SK-N-MC (cell line): ENCODE results near the gene KDM1A.

ENCODE experiments used
- DNase-seq: peaks from one replicate; pipeline ENCODE4 v3.0.0-alpha.2; 2011; ENCODE audit warnings: low read depth, low spot score
- H3K27ac ChIP-seq: fragments of 200-600 bp; sonication (generic); 2 replicates; pipeline ENCODE4 v1.5.1; 2016; ENCODE audit warnings: mixed run types
- H3K36me3 ChIP-seq: fragments of 200-600 bp; sonication (generic); 2 replicates; pipeline ENCODE4 v1.6.1; 2017; ENCODE audit warnings: antibody characterized with exemption, low read length, mixed read lengths; ENCODE audit not compliant: insufficient read depth
- H3K4me3 ChIP-seq: fragments of 200-600 bp; sonication (generic); 2 replicates; pipeline ENCODE4 v1.5.1; 2016
- H3K9ac ChIP-seq: fragments of 200-600 bp; sonication (generic); 2 replicates; pipeline ENCODE4 v1.8.0; 2017; ENCODE audit warnings: mixed run types, mixed read lengths; ENCODE audit not compliant: insufficient read length
- H3K9me3 ChIP-seq: fragments of 200-600 bp; sonication (generic); 2 replicates; pipeline ENCODE4 v1.6.1; 2017; ENCODE audit warnings: low read depth, mild to moderate bottlenecking, antibody characterized with exemption, low read length, moderate library complexity, mixed read lengths
- EZH2 ChIP-seq: fragments of 200-600 bp; sonication (generic); IDR thresholded peaks from one replicate; pipeline ENCODE4 v1.6.1; 2017; ENCODE audit warnings: antibody characterized with exemption
- FOXP2 ChIP-seq: optimal IDR thresholded peaks from 2 replicates; pipeline ENCODE3; 2011; ENCODE audit warnings: mild to moderate bottlenecking, moderate library complexity; ENCODE audit not compliant: insufficient read depth; ENCODE audit errors: extremely low read length, control extremely low read depth
- POLR2AphosphoS5 ChIP-seq: IDR thresholded peaks from 2 replicates; pipeline ENCODE4 v1.6.1; 2012; ENCODE audit warnings: mild to moderate bottlenecking, low read depth, low read length, borderline replicate concordance

Gene KDM1A

GRCh38 chr1:23019094-23019862 is at the start of gene KDM1A:
Gene KDM1A, plus strand, starts transcription at chr1:23019468. Its CDS starts 129 bp downstream, at chr1:23019597.
- H3K27ac ChIP-seq, result peak within 1 kb of the TSS; percentile 81
- TF ChIP-seq FOXP2, result peak; percentile 89
- TF ChIP-seq EZH2, result no peak
- peak; percentile 96 for TF ChIP-seq POLR2AphosphoS5

DNA sequence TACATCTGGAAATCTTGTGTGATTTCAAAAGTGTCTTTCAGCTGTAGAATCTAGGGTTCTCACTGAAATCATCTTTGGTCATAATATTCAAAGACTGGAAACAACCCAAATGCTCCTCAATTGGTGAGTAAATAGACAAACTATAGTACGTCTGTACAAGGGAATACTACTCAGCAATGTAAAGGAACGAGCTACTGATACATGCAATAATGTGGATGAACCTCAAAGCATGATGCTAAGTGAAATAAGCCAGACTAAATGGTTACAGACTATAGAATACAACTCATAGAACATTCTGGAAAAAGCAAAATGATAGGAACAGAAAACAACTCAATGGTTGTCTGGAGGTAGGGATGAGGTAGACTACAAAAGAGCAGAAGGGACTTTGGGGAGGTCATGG is 49.2 kb upstream of the KDM1A start:
- Histone ChIP-seq H3K9ac (no peak overlapping the region), H3K36me3 (no peaks in the 10 kb centered on the region), H3K4me3 (no peak overlapping the region), H3K27ac (no peak overlapping the region), H3K9me3 (no peaks in the 10 kb centered on the region)
- TF ChIP-seq FOXP2 (no peak), POLR2AphosphoS5 (no peak), EZH2 (no peak)
- DNase-seq, result no peak

More at GRCh38 chr1:23019094-23019862, at the start of gene KDM1A:
- Histone ChIP-seq H3K36me3 (peaks cover 29% of the 10 kb centered on the region), H3K4me3 (peak within 1 kb of the TSS; percentile 95), H3K9ac (peak within 1 kb of the TSS; percentile 98), H3K9me3 (no peaks in the 10 kb centered on the region; the same call in 1 of the 2 replicates)
- peak; percentile 73 for DNase-seq

DNA sequence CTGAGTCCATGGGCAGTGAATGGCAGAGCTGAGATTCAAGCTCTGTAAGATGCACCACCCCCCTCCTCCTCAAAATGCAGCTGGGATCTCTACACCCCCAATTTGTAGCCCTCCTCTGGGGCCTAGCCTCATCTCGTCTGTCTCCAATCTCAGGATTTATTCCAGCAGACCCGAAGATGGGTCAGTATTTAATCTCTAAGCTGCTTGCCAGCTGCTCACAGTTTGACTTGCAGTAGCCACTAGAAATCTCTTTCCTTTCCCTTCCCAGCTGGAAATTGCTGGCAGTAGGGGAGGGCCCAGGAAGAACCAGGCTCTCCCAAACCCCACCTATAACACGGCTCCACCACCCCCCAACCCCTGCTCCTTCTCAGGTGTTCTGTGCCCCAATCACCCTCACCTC is 48.1 kb upstream of the KDM1A start:
- no peak overlapping the region for H3K9ac ChIP-seq
- H3K27ac ChIP-seq, result no peak overlapping the region
- DNase-seq, result no peak
- H3K36me3 ChIP-seq, result no peaks in the 10 kb centered on the region
- TF ChIP-seq POLR2AphosphoS5 (no peak), FOXP2 (no peak), EZH2 (no peak)
- no peak overlapping the region for H3K4me3 ChIP-seq
- H3K9me3 ChIP-seq, result no peaks in the 10 kb centered on the region

DNA sequence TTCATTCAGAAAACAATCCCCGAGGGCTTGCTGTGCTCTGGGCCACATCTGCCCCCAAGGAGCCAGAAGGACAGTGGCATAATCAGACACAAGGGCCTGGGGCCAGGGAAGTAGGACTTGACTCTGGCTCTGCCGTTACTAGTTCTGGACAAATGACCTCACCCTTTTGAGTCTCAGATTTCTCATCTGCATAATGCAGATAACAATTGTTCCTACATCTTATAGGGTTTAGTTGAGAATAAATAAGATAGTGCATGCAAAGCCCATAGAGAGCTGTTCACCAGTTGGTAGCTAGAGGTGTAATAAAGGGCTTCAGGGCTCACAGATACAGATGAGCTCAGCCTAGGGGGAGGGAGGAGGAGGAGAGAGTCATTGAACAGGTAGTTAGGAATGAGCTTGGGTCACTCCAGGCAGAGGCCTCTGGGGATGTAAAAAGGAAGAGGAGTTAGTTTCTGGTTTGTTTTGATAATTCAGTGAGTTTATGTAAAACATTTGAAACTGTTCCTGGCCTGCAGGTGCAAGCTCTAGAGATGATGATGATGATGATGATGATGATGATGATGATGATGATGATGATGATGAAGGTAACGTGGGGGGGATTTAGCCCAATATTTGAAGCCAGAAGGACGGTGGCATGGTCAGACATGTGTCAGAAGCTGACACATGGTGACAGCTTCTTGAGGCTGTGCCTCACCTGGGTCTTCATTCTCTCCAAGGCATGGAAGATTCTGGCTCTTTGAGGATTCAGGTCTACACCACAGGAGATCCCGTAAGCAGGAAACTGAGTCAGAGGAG is 47.5 kb upstream of the KDM1A start:
- H3K9me3 ChIP-seq, result no peaks in the 10 kb centered on the region
- H3K27ac ChIP-seq, result no peak overlapping the region
- no peak overlapping the region for H3K9ac ChIP-seq
- DNase-seq, result no peak
- no peak overlapping the region for H3K4me3 ChIP-seq
- TF ChIP-seq POLR2AphosphoS5, result no peak
- TF ChIP-seq EZH2, result no peak
- TF ChIP-seq FOXP2, result no peak
- H3K36me3 ChIP-seq, result no peaks in the 10 kb centered on the region

- Histone ChIP-seq H3K9ac (no peak within 1 kb of the TSS), H3K27ac (no peak within 1 kb of the TSS), H3K4me3 (no peak within 1 kb of the TSS), H3K9me3 (no peaks in the 10 kb centered on the region), H3K36me3 (no peaks in the 10 kb centered on the region)
- DNase-seq, result no peak
- no peak for TF ChIP-seq EZH2
- TF ChIP-seq POLR2AphosphoS5, result no peak
- TF ChIP-seq FOXP2, result no peak
Observed at GRCh38 chr1:22972760-22973159, 46.5 kb upstream of the KDM1A start, which contains the start of gene LACTBL1. Gene LACTBL1, minus strand, starts transcription at chr1:22972866. Its CDS starts 550 bp downstream, at chr1:22972316.

- Histone ChIP-seq H3K9me3 (no peaks in the 10 kb centered on the region), H3K36me3 (no peaks in the 10 kb centered on the region), H3K9ac (no peak overlapping the region), H3K27ac (no peak overlapping the region), H3K4me3 (no peak overlapping the region)
- no peak for DNase-seq
- no peak for TF ChIP-seq POLR2AphosphoS5
- no peak for TF ChIP-seq EZH2
- TF ChIP-seq FOXP2, result no peak
Observed at GRCh38 chr1:22975694-22976093, 43.6 kb upstream of the KDM1A start.

DNA sequence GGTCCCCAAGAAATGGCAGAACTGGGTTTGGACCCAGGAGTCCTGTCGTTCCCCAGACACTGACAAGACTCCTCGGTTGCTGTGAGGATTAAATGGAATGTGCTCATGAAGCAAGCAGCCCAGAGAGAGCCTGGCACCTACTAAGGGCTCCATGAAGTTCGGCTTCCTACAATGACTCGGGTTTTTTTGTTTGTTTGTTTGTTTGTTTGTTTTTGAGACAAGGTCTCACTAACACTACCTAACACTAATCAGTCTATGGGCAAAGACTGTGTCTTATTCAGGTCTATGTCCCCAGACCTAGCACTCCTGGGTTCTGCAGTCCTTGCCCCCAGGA is 43.2 kb upstream of the KDM1A start:
- Histone ChIP-seq H3K27ac (no peak overlapping the region), H3K9ac (no peak overlapping the region), H3K4me3 (no peak overlapping the region), H3K36me3 (no peaks in the 10 kb centered on the region), H3K9me3 (no peaks in the 10 kb centered on the region)
- TF ChIP-seq FOXP2 (no peak), POLR2AphosphoS5 (no peak), EZH2 (no peak)
- no peak for DNase-seq

DNA sequence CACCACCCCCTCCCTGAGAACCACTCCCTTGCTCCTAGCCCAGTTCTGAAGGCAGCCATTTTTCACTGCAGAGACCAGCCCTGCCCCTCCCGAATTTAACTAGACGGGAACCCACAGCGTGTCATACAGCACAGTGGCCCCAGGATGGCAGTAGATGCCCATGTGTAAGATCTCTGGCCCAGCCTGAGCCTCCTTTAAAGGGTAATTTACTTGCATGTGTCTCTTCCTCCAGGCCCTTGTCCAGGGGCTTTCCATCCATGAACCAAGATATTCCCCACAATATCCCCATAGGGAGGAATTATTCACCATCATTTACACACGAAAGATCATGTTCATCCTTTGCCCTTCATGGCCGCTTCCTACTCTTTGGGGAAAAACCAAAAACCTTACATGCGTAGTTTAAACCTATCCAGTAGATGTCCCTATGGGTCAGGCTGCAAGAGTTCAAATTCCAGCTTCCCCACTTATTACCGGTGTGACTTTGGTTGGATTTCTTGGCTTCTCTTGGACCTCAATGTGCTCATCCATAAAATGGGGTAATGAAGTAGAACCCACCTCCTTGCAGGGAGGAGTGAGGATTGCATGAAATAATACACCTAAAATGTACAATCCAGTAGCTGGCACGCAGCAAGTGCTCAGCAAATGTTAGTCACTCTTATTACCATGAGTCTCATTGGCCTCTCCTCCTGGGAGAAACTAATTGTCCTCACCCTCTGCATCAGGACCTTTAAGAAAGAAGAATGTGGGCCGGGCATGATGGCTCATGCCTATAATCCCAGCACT is 42.6 kb upstream of the KDM1A start:
- H3K9ac ChIP-seq, result no peak overlapping the region
- no peaks in the 10 kb centered on the region for H3K36me3 ChIP-seq

More for the DNA sequence above, 42.6 kb upstream of the KDM1A start:
- peak; percentile 42 for DNase-seq
- H3K4me3 ChIP-seq, result no peak overlapping the region
- H3K27ac ChIP-seq, result no peak overlapping the region
- H3K9me3 ChIP-seq, result no peaks in the 10 kb centered on the region
- TF ChIP-seq FOXP2, result no peak
- no peak for TF ChIP-seq EZH2
- TF ChIP-seq POLR2AphosphoS5, result no peak
